K562 (cell line): ENCODE measurements around the gene FZD4.
"Not testable (repeated sequence)": the region's sequence is repeated elsewhere in the genome, so short reads cannot be mapped to it uniquely, and the experiment has no call there.

Source experiments
- ATF7 ChIP-seq: fragments of 450-650 bp; IDR thresholded peaks from 2 replicates; pipeline ENCODE4 v1.7.1; 2014; ENCODE audit warnings: mild to moderate bottlenecking, moderate library complexity
- BRCA1 ChIP-seq, 2 experiments: fragments of 450-650 bp in 1 of 2; sonication (generic) in 1 of 2; formaldehyde crosslinking in 1 of 2; IDR thresholded peaks; 2 replicates each; pipeline versions ENCODE4 v1.5.0 to v1.6.1; 2017 to 2020; ENCODE audit warnings: mild to moderate bottlenecking in 1 of 2, missing genetic modification reagents in 1 of 2
- CTCF ChIP-seq, 3 experiments: IDR thresholded peaks in 2 of 3; conservative IDR thresholded peaks in 1 of 3; 2 replicates each; pipeline ENCODE4 v1.5.1; 2011 to 2012; ENCODE audit warnings: low read length in 3 of 3, mild to moderate bottlenecking in 3 of 3, control low read depth in 2 of 3, improper control_type of control experiment in 1 of 3, inconsistent platforms in 1 of 3, low read depth in 1 of 3, mixed read lengths in 1 of 3, moderate library complexity in 1 of 3; ENCODE audit not compliant: insufficient read depth in 2 of 3
- DIDO1 ChIP-seq: fragments of 450-650 bp; IDR thresholded peaks from 2 replicates; pipeline ENCODE4 v1.6.1; 2016; ENCODE audit warnings: low read depth, missing biosample characterization, missing genetic modification characterization
- ETS1 ChIP-seq: conservative IDR thresholded peaks from 2 replicates; pipeline ENCODE4 v1.6.1; 2011; ENCODE audit warnings: low read depth, mild to moderate bottlenecking, low read length; ENCODE audit not compliant: control insufficient read depth
- FIP1L1 ChIP-seq: fragments of 200-400 bp; formaldehyde crosslinking; IDR thresholded peaks from 2 replicates; pipeline ENCODE4 v1.6.1; 2018; ENCODE audit warnings: mild to moderate bottlenecking, low read depth, low read length; ENCODE audit not compliant: poor library complexity, severe bottlenecking
- L3MBTL2 ChIP-seq: fragments of 450-650 bp; IDR thresholded peaks from 2 replicates; pipeline ENCODE4 v1.6.1; 2016; ENCODE audit warnings: mild to moderate bottlenecking, moderate library complexity
- REST ChIP-seq, 2 experiments: fragments of 450-650 bp; formaldehyde crosslinking in 1 of 2; IDR thresholded peaks; 2 replicates each; pipeline versions ENCODE4 v1.4.0 to v1.6.1; 2014 to 2020; ENCODE audit warnings: mild to moderate bottlenecking in 2 of 2, borderline replicate concordance in 1 of 2, low read depth in 1 of 2
- SMAD1 ChIP-seq: fragments of 150-350 bp; IDR thresholded peaks from 2 replicates; pipeline ENCODE4 v1.6.1; 2014; ENCODE audit warnings: low read length, low read depth; ENCODE audit not compliant: partially characterized antibody
- SMARCA5 ChIP-seq: fragments of 450-650 bp; IDR thresholded peaks from 2 replicates; pipeline ENCODE4 v1.6.1; 2016
- ZNF165 ChIP-seq: fragments of 250-450 bp; sonication (Bioruptor Pico); IDR thresholded peaks from 2 replicates; pipeline ENCODE4 v1.4.0; 2020; ENCODE audit warnings: borderline replicate concordance
- ZNF592 ChIP-seq: fragments of 450-650 bp; IDR thresholded peaks from 2 replicates; pipeline ENCODE4 v1.6.1; 2017; ENCODE audit warnings: antibody characterized with exemption, mild to moderate bottlenecking
- ZNF639 ChIP-seq, 2 experiments: fragments of 200-800 bp in 1 of 2; sonication (Bioruptor generic) in 1 of 2; sonication (generic) in 1 of 2; formaldehyde crosslinking in 1 of 2; IDR thresholded peaks in 1 of 2; conservative IDR thresholded peaks in 1 of 2; 2 replicates each; pipeline versions ENCODE4 v1.5.0 to v1.6.1; 2016 to 2020; ENCODE audit warnings: missing compliant biosample characterization in 1 of 2, missing genetic modification characterization in 1 of 2, missing genetic modification reagents in 1 of 2
- ZNF717 ChIP-seq: fragments of 250-450 bp; sonication (Bioruptor Pico); IDR thresholded peaks from 2 replicates; pipeline ENCODE4 v1.5.0; 2021

- TF ChIP-seq FIP1L1; ETS1; ZNF165 (CRISPR knock-in tag); L3MBTL2; ATF7; REST (IDR thresholded peaks at IDR 0.05; ENCODE audit: borderline replicate concordance); REST (CRISPR knock-in tag; IDR thresholded peaks at IDR 0.05; ENCODE audit: low read depth); ZNF592; SMAD1; SMARCA5; CTCF (IDR thresholded peaks at IDR 0.05 in 2 of 3, conservative IDR thresholded peaks at IDR 0.05 in 1 of 3; ENCODE audit: insufficient read depth in 2 of 3, low read depth in 1 of 3, low read length in 3 of 3); DIDO1 (tag); BRCA1 (IDR thresholded peaks at IDR 0.05); BRCA1 (CRISPR knock-in tag; IDR thresholded peaks at IDR 0.05); ZNF639 (CRISPR knock-in tag; conservative IDR thresholded peaks at IDR 0.05 in 1 of 2, IDR thresholded peaks at IDR 0.05 in 1 of 2); ZNF717 (CRISPR knock-in tag): not testable (repeated sequence)
Measured at GRCh38 chr11:86967601-86968000, 12.4 kb upstream of the FZD4 start.
